H9 (cell line): ENCODE data around the gene YAF2. TPM values are rescaled to one million over a fixed set of nuclear protein-coding genes. Genes with fewer than 3 reads are reported as not detected.

Experiments
- DNase-seq: peaks from one replicate; pipeline ENCODE4 v3.0.0-alpha.2; 2017
- H2AFZ ChIP-seq: one replicate; pipeline ENCODE4 v1.6.1; 2013; ENCODE audit warnings: mild to moderate bottlenecking, low read length, control low read depth, moderate library complexity
- H2AK5ac ChIP-seq: 2 replicates; pipeline ENCODE4 v1.6.1; 2013; ENCODE audit warnings: low read length, control low read depth, mixed read lengths; ENCODE audit not compliant: insufficient read length
- H2BK120ac ChIP-seq: one replicate; pipeline ENCODE4 v1.6.1; 2013; ENCODE audit warnings: low read depth, mild to moderate bottlenecking, low read length, control low read depth, inconsistent platforms; ENCODE audit not compliant: poor library complexity, severe bottlenecking
- H2BK12ac ChIP-seq: 2 replicates; pipeline ENCODE4 v1.6.1; 2013; ENCODE audit warnings: low read length, control low read depth, mixed read lengths, low read depth; ENCODE audit not compliant: insufficient read length
- H2BK15ac ChIP-seq: 2 replicates; pipeline ENCODE4 v1.6.1; 2013; ENCODE audit warnings: low read depth, low read length, control low read depth
- H2BK20ac ChIP-seq: one replicate; pipeline ENCODE4 v1.6.1; 2013; ENCODE audit warnings: low read depth, mild to moderate bottlenecking, low read length, control low read depth, inconsistent platforms; ENCODE audit not compliant: poor library complexity, severe bottlenecking
- H2BK5ac ChIP-seq: 2 replicates; pipeline ENCODE4 v1.6.1; 2013; ENCODE audit warnings: low read length, control low read depth, mixed read lengths; ENCODE audit not compliant: insufficient read length
- H3K14ac ChIP-seq: 2 replicates; pipeline ENCODE4 v1.6.1; 2013; ENCODE audit warnings: low read length, control low read depth; ENCODE audit not compliant: insufficient read depth
- H3K18ac ChIP-seq: 2 replicates; pipeline ENCODE4 v1.6.1; 2013; ENCODE audit warnings: low read depth, mild to moderate bottlenecking, mixed read lengths, low read length, control low read depth; ENCODE audit not compliant: insufficient read length
- H3K23ac ChIP-seq: 2 replicates; pipeline ENCODE4 v1.6.1; 2013; ENCODE audit warnings: low read length, control low read depth, mixed read lengths, low read depth; ENCODE audit not compliant: insufficient read length
- H3K23me2 ChIP-seq: 2 replicates; pipeline ENCODE4 v1.6.1; 2013; ENCODE audit warnings: low read depth, mild to moderate bottlenecking, mixed read lengths, low read length, control low read depth; ENCODE audit not compliant: insufficient read length, poor library complexity, severe bottlenecking
- H3K27ac ChIP-seq: 2 replicates; pipeline ENCODE4 v1.5.1; 2013; ENCODE audit warnings: low read length, control low read depth, mixed read lengths, low read depth; ENCODE audit not compliant: insufficient read length
- H3K27me3 ChIP-seq: 2 replicates; pipeline ENCODE4 v1.6.1; 2013; ENCODE audit warnings: low read length, control low read depth, inconsistent platforms; ENCODE audit not compliant: insufficient read depth
- H3K4ac ChIP-seq: 2 replicates; pipeline ENCODE4 v1.6.1; 2013; ENCODE audit warnings: low read depth, mild to moderate bottlenecking, control low read depth, inconsistent platforms, low read length, moderate library complexity
- H3K4me1 ChIP-seq: 2 replicates; pipeline ENCODE4 v1.6.1; 2013; ENCODE audit warnings: low read length, control low read depth, inconsistent platforms; ENCODE audit not compliant: insufficient read depth
- H3K4me2 ChIP-seq: 2 replicates; pipeline ENCODE4 v1.6.1; 2013; ENCODE audit warnings: low read length, control low read depth, mixed read lengths; ENCODE audit not compliant: insufficient read length, insufficient read depth
- H3K56ac ChIP-seq: 2 replicates; pipeline ENCODE4 v1.6.1; 2013; ENCODE audit warnings: low read depth, mild to moderate bottlenecking, mixed read lengths, low read length, control low read depth; ENCODE audit not compliant: insufficient read length
- H3K79me1 ChIP-seq: 2 replicates; pipeline ENCODE4 v1.6.1; 2013; ENCODE audit warnings: low read depth, mild to moderate bottlenecking, moderate library complexity, low read length, control low read depth, inconsistent platforms; ENCODE audit not compliant: insufficient read depth, poor library complexity, severe bottlenecking
- H3K79me2 ChIP-seq: 2 replicates; pipeline ENCODE4 v1.6.1; 2013; ENCODE audit warnings: low read length, control low read depth, inconsistent platforms; ENCODE audit not compliant: insufficient read depth
- H3K9ac ChIP-seq: 2 replicates; pipeline ENCODE4 v1.6.1; 2013; ENCODE audit warnings: low read length, control low read depth, mixed read lengths; ENCODE audit not compliant: insufficient read length; ENCODE audit errors: extremely low read depth
- H3K9me3 ChIP-seq: one replicate; pipeline ENCODE4 v1.6.1; 2013; ENCODE audit warnings: low read depth, low read length, inconsistent platforms; ENCODE audit not compliant: control insufficient read depth
- H3T11ph ChIP-seq: one replicate; pipeline ENCODE4 v1.6.1; 2013; ENCODE audit warnings: mild to moderate bottlenecking, low read length, control low read depth, inconsistent platforms
- H4K20me1 ChIP-seq: one replicate; pipeline ENCODE4 v1.6.1; 2013; ENCODE audit not compliant: control insufficient read depth, insufficient read length, insufficient read depth
- H4K5ac ChIP-seq: 2 replicates; pipeline ENCODE4 v1.6.1; 2013; ENCODE audit warnings: low read depth, mild to moderate bottlenecking, mixed read lengths, low read length, control low read depth; ENCODE audit not compliant: insufficient read length
- H4K8ac ChIP-seq: replicated peaks from 2 replicates; pipeline ENCODE4 v1.6.1; 2013; ENCODE audit warnings: low read length, control low read depth, mixed read lengths, low read depth; ENCODE audit not compliant: insufficient read length
- H4K91ac ChIP-seq: 2 replicates; pipeline ENCODE4 v1.6.1; 2013; ENCODE audit warnings: low read depth, mild to moderate bottlenecking, moderate library complexity, mixed read lengths, low read length, control low read depth; ENCODE audit not compliant: insufficient read length
- H3K27ac Mint-ChIP-seq, 3 experiments: 2 replicates in 2 of 3; 3 replicates in 1 of 3; pipeline ENCODE4 v1.8.0; 2020 to 2021; ENCODE audit warnings: mixed read lengths in 3 of 3, mild to moderate bottlenecking in 1 of 3, moderate library complexity in 1 of 3
- H3K27me3 Mint-ChIP-seq: 2 replicates; pipeline ENCODE4 v1.8.0; 2021; ENCODE audit warnings: low read depth, mild to moderate bottlenecking, moderate library complexity, mixed read lengths
- H3K36me3 Mint-ChIP-seq, 3 experiments: 2 replicates in 2 of 3; 3 replicates in 1 of 3; pipeline ENCODE4 v1.8.0; 2020 to 2021; ENCODE audit warnings: low read depth in 3 of 3, mixed read lengths in 3 of 3; ENCODE audit not compliant: insufficient read depth in 1 of 3
- H3K4me1 Mint-ChIP-seq, 2 experiments: 2 replicates each; pipeline ENCODE4 v1.8.0; 2020; ENCODE audit warnings: mixed read lengths in 2 of 2
- H3K4me3 Mint-ChIP-seq, 2 experiments: 2 replicates in 1 of 2; 3 replicates in 1 of 2; pipeline ENCODE4 v1.8.0; 2020 to 2021; ENCODE audit warnings: mild to moderate bottlenecking in 2 of 2, mixed read lengths in 2 of 2, moderate library complexity in 1 of 2
- H3K9me3 Mint-ChIP-seq, 2 experiments: 2 replicates in 1 of 2; 3 replicates in 1 of 2; pipeline ENCODE4 v1.8.0; 2020; ENCODE audit warnings: mild to moderate bottlenecking in 2 of 2, mixed read lengths in 2 of 2, moderate library complexity in 1 of 2
- CTCF ChIP-seq: fragments of 200-600 bp; sonication (generic); conservative IDR thresholded peaks from 3 replicates; pipeline ENCODE4 v1.8.0; 2021; ENCODE audit warnings: antibody characterized with exemption, mild to moderate bottlenecking
- WGBS: extraction: QIAGEN DNeasy Blood & Tissue Kit; methylation state at CpG from one replicate; pipeline ENCODE4 v1.1.7; 2013; ENCODE audit warnings: missing lambda C conversion rate, low lambda C conversion rate, mixed read lengths; ENCODE audit not compliant: insufficient read length; ENCODE audit errors: extremely low coverage; 5-methylcytosine and 5-hydroxymethylcytosine counted together
- total RNA-seq: library from RNA; stranded (reverse); gene quantifications from 2 replicates; pipeline ENCODE4 v1.2.1, GENCODE V29; 2021

Gene YAF2
- total RNA-seq, 1 experiment from 2014 or later: 1.9 TPM

- H2BK15ac ChIP-seq: no peak overlapping the region
- no peak overlapping the region for H2BK5ac ChIP-seq
- TF ChIP-seq CTCF: no peak
- H4K5ac ChIP-seq: no peak overlapping the region
- H2BK20ac ChIP-seq: no peak overlapping the region
- no peaks in the 10 kb centered on the region for H4K20me1 ChIP-seq
- no peak overlapping the region for H2BK12ac ChIP-seq
- H3K14ac ChIP-seq: no peak overlapping the region
- H3T11ph ChIP-seq: no peak overlapping the region
- H3K4me2 ChIP-seq: no peak overlapping the region
- no peak overlapping the region for H3K4ac ChIP-seq
- Mint-ChIP-seq H3K4me1 (peaks cover 18 to 20% of the 10 kb centered on the region in 2 experiments), H3K4me3 (peak overlapping the region in 1 of 2 experiments; percentile 10; a peak in 1 of 5 replicates), H3K27me3 (peaks cover 89% of the 10 kb centered on the region), H3K27ac (no peak overlapping the region), H3K36me3 (no peaks in the 10 kb centered on the region; a peak in 2 of 7 replicates), H3K9me3 (peaks cover 0 to 5% of the 10 kb centered on the region in 2 experiments; a peak in 3 of 5 replicates)
- H4K8ac ChIP-seq: no peak overlapping the region
- no peak overlapping the region for H3K23ac ChIP-seq
- 100% methylated on average over 1 of the region's 4 CpGs for WGBS
- no peaks in the 10 kb centered on the region for H3K79me2 ChIP-seq
- no peak overlapping the region for H3K18ac ChIP-seq
- H3K79me1 ChIP-seq: no peaks in the 10 kb centered on the region
- H3K4me1 ChIP-seq: no peaks in the 10 kb centered on the region
- no peak overlapping the region for H2AK5ac ChIP-seq
- no peak overlapping the region for H3K9ac ChIP-seq
- H3K27me3 ChIP-seq: peaks cover 38% of the 10 kb centered on the region
- H4K91ac ChIP-seq: no peak overlapping the region
- DNase-seq: no peak
- H3K23me2 ChIP-seq: peaks cover 10% of the 10 kb centered on the region
- H3K56ac ChIP-seq: no peak overlapping the region
- H3K27ac ChIP-seq: no peak overlapping the region
- no peak overlapping the region for H2AFZ ChIP-seq
- no peak overlapping the region for H2BK120ac ChIP-seq
- no peaks in the 10 kb centered on the region for H3K9me3 ChIP-seq
Observed at GRCh38 chr12:42236017-42236416, 2.0 kb downstream of the YAF2 start.
